Measurements from ENCODE around the gene SETD1A.

- TF ChIP-seq CTCF (IDR thresholded peaks at IDR 0.05) (no peak), HOXB13 (CRISPR knock-in tag; IDR thresholded peaks at IDR 0.05; ENCODE audit: low read depth) (no peak), EHMT2 (IDR thresholded peaks at IDR 0.05; ENCODE audit: low read depth) (no peak)
These were observed 8.6 kb downstream of the SETD1A start for GRCh38 chr16:30966033-30966619.

Data from A549 (cell line).